GM10248 (cell line): ENCODE measurements around the gene ABCA13.

Experiments
- CTCF ChIA-PET: fragments of 300-600 bp; sonication (Branson Sonifier 250); formaldehyde crosslinking; extraction: SDS; loops from one replicate; lab custom pipeline; 2021; ENCODE audit warnings: antibody characterized with exemption; lab: Yijun Ruan, JAX
- POLR2A ChIA-PET: fragments of 350-650 bp; sonication (Branson Sonifier 250); formaldehyde crosslinking; extraction: SDS; loops from one replicate; lab custom pipeline; 2020; ENCODE audit warnings: antibody characterized with exemption; lab: Yijun Ruan, JAX
- DNase-seq: peaks from one replicate; pipeline ENCODE4 v3.0.0; 2012; ENCODE audit errors: extremely low spot score
- TF ChIP-seq, protein P1 (sequence below): IDR thresholded peaks from 2 replicates; pipeline ENCODE4 v1.5.1; 2012; ENCODE audit warnings: mild to moderate bottlenecking, low read depth; ENCODE audit errors: extremely low read depth, missing control alignments, control extremely low read depth

Gene ABCA13

DNA sequence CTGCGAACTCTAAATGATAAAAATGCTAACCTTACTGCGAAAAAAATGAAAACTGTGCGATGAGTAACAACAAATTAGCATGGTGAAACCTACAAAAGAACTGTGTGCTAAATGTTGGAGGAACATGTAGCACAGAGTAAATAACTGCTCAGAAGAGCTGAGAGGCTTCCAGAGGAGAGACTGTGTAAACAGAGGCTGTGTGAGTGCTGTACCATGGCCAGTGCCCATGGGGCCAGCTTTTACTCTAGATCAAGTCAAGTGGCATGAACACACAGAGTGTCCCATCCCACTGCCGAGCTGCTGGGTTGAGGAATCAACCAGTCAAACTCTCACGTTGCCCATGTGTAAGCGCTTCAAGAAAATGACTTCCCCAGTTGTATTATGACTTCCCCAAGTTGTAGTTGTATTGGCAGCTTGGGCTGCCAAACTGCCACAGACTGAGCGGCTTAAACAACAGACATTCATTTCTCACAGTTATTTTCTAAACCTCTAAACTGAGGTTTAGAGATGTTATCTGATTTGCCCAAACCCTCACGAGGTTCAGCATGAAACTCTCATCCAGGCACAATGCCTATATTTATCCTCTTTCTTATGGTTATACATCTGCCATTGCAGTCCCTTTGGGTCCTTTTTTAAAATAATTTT lies 270.7 kb downstream of the ABCA13 start:
- TF ChIP-seq, protein P1, sequence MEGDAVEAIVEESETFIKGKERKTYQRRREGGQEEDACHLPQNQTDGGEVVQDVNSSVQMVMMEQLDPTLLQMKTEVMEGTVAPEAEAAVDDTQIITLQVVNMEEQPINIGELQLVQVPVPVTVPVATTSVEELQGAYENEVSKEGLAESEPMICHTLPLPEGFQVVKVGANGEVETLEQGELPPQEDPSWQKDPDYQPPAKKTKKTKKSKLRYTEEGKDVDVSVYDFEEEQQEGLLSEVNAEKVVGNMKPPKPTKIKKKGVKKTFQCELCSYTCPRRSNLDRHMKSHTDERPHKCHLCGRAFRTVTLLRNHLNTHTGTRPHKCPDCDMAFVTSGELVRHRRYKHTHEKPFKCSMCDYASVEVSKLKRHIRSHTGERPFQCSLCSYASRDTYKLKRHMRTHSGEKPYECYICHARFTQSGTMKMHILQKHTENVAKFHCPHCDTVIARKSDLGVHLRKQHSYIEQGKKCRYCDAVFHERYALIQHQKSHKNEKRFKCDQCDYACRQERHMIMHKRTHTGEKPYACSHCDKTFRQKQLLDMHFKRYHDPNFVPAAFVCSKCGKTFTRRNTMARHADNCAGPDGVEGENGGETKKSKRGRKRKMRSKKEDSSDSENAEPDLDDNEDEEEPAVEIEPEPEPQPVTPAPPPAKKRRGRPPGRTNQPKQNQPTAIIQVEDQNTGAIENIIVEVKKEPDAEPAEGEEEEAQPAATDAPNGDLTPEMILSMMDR, result no peak
- POLR2A ChIA-PET, result no interaction called here
- DNase-seq, result no peak
- CTCF ChIA-PET, result no interaction called here

DNA sequence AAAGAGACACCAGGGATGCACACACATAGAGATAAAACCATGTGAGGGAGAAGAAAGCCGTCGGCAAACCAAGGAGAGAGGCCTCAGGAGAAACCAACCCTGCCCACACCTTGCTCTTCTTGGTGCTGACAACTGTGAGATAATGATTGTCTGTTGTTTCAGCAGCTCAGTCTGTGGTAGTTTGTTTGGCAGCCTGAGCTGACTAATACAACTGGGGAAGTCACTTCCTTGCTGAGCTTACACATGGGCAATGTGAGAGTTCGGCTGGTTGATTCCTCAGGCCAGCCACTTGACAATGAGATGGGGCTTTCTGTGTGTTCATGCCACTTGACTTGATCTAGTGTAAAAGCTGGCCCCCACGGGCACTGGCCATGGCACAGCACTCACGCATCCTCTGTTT lies 271.8 kb downstream of the ABCA13 start:
- CTCF ChIA-PET, result no interaction called here
- POLR2A ChIA-PET, result no interaction called here
- TF ChIP-seq, protein P1, result no peak
- no peak for DNase-seq

DNA sequence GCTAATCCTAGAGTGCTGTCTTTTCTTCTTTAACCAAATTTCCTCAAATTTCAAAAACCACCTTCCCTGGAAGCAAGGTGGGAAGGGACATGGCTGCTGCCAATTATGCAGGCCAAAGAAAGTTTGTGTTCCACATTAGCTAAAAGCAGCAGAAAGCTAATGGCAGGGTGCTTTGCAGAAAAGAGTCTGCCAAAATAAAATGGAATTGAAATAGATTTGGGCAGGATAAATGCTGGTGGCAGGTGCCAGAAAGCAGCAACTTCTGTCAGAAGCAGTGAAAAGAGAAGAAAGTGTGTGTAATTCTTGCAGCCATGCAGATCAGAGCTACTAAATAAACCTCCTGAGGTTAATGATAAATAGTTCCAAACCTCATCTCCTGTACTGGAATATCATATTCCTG lies 275.5 kb downstream of the ABCA13 start:
- TF ChIP-seq, protein P1, result no peak
- no peak for DNase-seq
- ChIA-PET CTCF (interaction anchor here (1.2 to 1.3 kb wide), 2 partner anchors 9 to 18 kb away, joined by 3 read pairs; no protein-coding TSS in a partner anchor), POLR2A (no interaction called here)

DNA sequence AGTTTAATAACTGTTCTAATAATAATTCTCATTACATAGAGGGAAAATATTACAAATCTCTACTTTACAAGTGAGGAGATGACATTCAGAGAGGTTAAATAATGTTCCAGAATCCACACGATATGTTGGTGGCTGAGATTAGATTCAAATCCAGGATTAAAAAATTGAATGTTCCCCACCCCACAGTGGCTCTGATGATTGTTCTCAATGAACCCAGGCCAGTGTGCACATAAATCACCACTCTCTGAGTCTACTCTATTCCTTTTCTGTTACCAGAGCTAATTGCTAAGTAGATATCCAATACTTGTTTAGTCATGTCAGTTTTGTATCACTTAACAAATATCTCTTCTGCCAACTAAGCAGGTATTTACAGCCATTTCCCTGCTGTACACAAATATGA lies 281.0 kb downstream of the ABCA13 start:
- POLR2A ChIA-PET, result no interaction called here
- TF ChIP-seq, protein P1, result no peak
- CTCF ChIA-PET, result interaction anchor here (1.3 kb wide), 1 partner anchor 16 kb away, joined by 3 read pairs; no protein-coding TSS in a partner anchor
- DNase-seq, result no peak

DNA sequence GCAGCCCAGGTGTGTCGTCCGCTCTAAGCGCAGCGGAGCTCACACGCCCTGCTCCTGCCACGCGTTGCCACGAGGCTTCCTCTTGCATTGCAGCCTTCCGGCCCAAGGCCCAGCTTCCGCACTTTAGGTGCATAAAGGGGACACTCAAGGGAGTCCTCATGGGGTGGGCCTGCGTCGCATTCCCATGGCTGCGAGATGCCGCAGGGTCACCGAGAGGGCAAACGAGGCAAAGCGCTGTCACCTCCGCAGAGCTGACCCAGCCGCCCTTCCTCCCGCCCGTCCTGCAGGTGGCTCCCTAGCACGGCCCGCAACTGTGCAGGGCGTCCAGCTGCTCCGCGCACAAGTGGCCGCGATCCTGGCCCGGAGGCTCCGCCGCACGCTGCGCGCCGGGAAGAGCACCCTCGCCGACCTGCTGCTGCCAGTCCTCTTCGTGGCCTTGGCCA lies 283.5 kb downstream of the ABCA13 start:
- ChIA-PET CTCF (interaction anchor here (1.0 kb wide), 1 partner anchor 15 kb away, joined by 3 read pairs; no protein-coding TSS in a partner anchor), POLR2A (no interaction called here)
- TF ChIP-seq, protein P1, result no peak
- DNase-seq, result no peak

DNA sequence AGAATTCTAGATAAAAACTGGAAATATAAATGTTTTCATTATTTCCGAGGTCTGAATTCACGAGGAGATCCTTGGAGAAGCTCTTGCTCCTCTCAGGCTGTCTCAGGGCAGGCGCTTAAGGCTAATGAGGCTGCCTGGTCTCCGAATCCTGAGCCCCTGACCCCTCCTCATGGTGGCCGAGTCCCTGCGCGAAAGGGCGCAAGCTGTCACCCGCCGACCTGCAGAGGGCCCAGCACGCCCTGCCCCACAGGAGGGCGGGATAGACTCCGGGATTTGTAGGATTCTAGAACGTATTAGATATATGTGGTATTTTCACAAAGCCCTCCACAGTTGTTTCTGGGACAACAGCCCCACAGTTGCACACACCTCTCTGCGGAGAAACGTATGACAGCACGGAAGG lies 284.1 kb downstream of the ABCA13 start:
- TF ChIP-seq, protein P1, result no peak
- no peak for DNase-seq
- CTCF ChIA-PET, result no interaction called here
- POLR2A ChIA-PET, result no interaction called here
